ENCODE data around the gene PGM2. TPM values are rescaled to one million over a fixed set of nuclear protein-coding genes. Genes with fewer than 3 reads are reported as not detected.

PGM2 gene
- total and polyA plus RNA-seq, 5 experiments from 2014 or later, result 17.3 to 22.0 (median 18.3) TPM

DNA sequence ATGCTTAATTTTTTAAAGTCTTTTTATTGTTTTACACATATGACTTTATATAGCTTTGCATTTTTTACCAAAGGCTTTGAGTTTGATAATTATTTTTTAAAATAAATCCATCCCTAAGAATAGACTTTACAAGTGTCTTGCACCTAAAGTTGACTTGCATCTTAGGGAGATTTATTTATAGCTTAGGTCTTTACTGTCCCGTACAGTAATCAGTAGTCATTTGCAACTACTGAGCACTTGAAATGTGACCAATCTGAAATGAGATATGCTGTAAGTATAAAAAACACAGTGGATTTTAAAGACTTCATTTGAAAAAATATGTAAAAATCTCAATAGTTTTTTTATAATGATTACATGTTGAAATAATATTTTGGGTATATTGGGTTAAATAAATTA lies 83.6 kb downstream of the PGM2 start:
- Mint-ChIP-seq H3K36me3 (peaks cover 0 to 46% (median 13%) of the 10 kb centered on the region in 3 donors), H3K9me3 (no peaks in the 10 kb centered on the region), H3K4me1 (peaks cover 32 to 57% (median 51%) of the 10 kb centered on the region in 4 donors), H3K27ac (no peak overlapping the region), H3K27me3 (no peaks in the 10 kb centered on the region), H3K4me3 (no peak overlapping the region)
- ATAC-seq (no peak), DNase-seq (no peak)
- POLR2A ChIA-PET, result interaction anchor here (0.6 to 1.5 kb wide), 2 partner anchors 18 to 342 kb away, joined by 3 read pairs; no protein-coding TSS in a partner anchor

Other genes starting within 250 kb of the PGM2 start
- gene RELL1, start 140.3 kb upstream of the PGM2 start, total RNA-seq, result 10 to 100 TPM; 27.2 to 27.9 TPM
- 1 to 10 TPM; 5.7 to 6.6 (median 5.8) TPM for gene RELL1, start 140.3 kb upstream of the PGM2 start, polyA plus RNA-seq
- gene TBC1D1, start 64.4 kb downstream of the PGM2 start, total RNA-seq, result 10 to 100 TPM; 49.1 to 53.8 TPM
- 10 to 100 TPM; 18.4 to 27.2 (median 18.7) TPM for gene TBC1D1, start 64.4 kb downstream of the PGM2 start, polyA plus RNA-seq
- gene PTTG2, start 133.7 kb downstream of the PGM2 start, total RNA-seq, result 1 to 10 TPM; 1.6 to 1.7 TPM
- gene PTTG2, start 133.7 kb downstream of the PGM2 start, polyA plus RNA-seq, result not detected

Data from naive thymus-derived CD8-positive, alpha-beta T cell (primary cell).